C4-2B (cell line): ENCODE data around the gene PTPRJ.

Experiments
- CTCF ChIP-seq: fragments of 450-650 bp; conservative IDR thresholded peaks from 2 replicates; pipeline ENCODE4 v1.5.1; 2017; ENCODE audit warnings: mild to moderate bottlenecking
- ZFX ChIP-seq: fragments of 450-650 bp; IDR thresholded peaks from 2 replicates; pipeline ENCODE4 v1.6.1; 2017

GRCh38 chr11:48020092-48020755 is 39.9 kb downstream of the PTPRJ start:
- TF ChIP-seq CTCF, result no peak
- no peak for TF ChIP-seq ZFX
